Esophagus muscularis mucosa (tissue), 4 donors: ENCODE data around the gene HRCT1. TPM values are rescaled to one million over a fixed set of nuclear protein-coding genes. Genes with fewer than 3 reads are reported as not detected.
"Not testable (repeated sequence)": the region's sequence is repeated elsewhere in the genome, so short reads cannot be mapped to it uniquely, and the experiment has no call there.

Source experiments
- DNase-seq: peaks from one replicate; pipeline ENCODE4 v3.0.0-alpha.2; 2017; ENCODE audit errors: extremely low spot score
- H3K27ac ChIP-seq, 4 donors: fragments of 200-600 bp; sonication (generic); replicated peaks in 1 of 4; 1 replicate in 3 of 4; 2 replicates in 1 of 4; pipeline ENCODE4 v1.5.1; 2016 to 2019; ENCODE audit warnings: mild to moderate bottlenecking in 1 of 4
- H3K27me3 ChIP-seq, 4 donors: fragments of 200-600 bp; sonication (generic); one replicate each; pipeline versions ENCODE4 v1.5.1 to v1.6.0; 2016 to 2019
- H3K36me3 ChIP-seq, 4 donors: fragments of 200-600 bp; sonication (generic); one replicate each; pipeline ENCODE4 v1.5.1; 2016 to 2019
- H3K4me1 ChIP-seq, 4 donors: fragments of 200-600 bp; sonication (generic); one replicate each; pipeline ENCODE4 v1.5.1; 2016 to 2019
- H3K4me3 ChIP-seq, 4 donors: fragments of 200-600 bp; sonication (generic); 1 replicate in 2 of 4; 2 replicates in 2 of 4; pipeline ENCODE4 v1.5.1; 2016 to 2019; ENCODE audit warnings: mild to moderate bottlenecking in 4 of 4, moderate library complexity in 1 of 4
- H3K9me3 ChIP-seq, 4 donors: fragments of 200-600 bp; sonication (generic); 1 replicate in 3 of 4; 2 replicates in 1 of 4; pipeline ENCODE4 v1.5.1; 2016 to 2019
- CTCF ChIP-seq, 3 experiments: fragments of 200-600 bp in 2 of 3; fragments of 450-650 bp in 1 of 3; sonication (generic) in 2 of 3; IDR thresholded peaks; one replicate each; pipeline ENCODE4 v1.5.1; 2017 to 2019; ENCODE audit warnings: antibody characterized with exemption in 3 of 3, mild to moderate bottlenecking in 2 of 3, moderate library complexity in 1 of 3
- EP300 ChIP-seq: sonication (generic); formaldehyde crosslinking; IDR thresholded peaks from one replicate; pipeline ENCODE4 v1.6.1; 2017; ENCODE audit warnings: antibody characterized with exemption
- POLR2A ChIP-seq: fragments of 450-650 bp; IDR thresholded peaks from one replicate; pipeline ENCODE4 v1.6.1; 2017; ENCODE audit warnings: antibody characterized with exemption, moderate library complexity, mild to moderate bottlenecking, low read depth
- POLR2AphosphoS5 ChIP-seq, 2 donors: sonication (generic); formaldehyde crosslinking; IDR thresholded peaks; one replicate each; pipeline ENCODE4 v1.6.1; 2017; ENCODE audit warnings: antibody characterized with exemption in 2 of 2
- WGBS: methylation state at CpG from one replicate; pipeline ENCODE4 v1.1.5; 2018; 5-methylcytosine and 5-hydroxymethylcytosine counted together
- intact Hi-C: fragments of 100-400 bp; cut with DNase I; formaldehyde crosslinking; loops from one replicate; pipeline ENCODE4 v1.15.1; 2023
- total RNA-seq, 4 donors: library from RNA; depleted of rRNA; stranded (reverse); fragments of >200 nt; gene quantifications; one replicate each; pipeline versions ENCODE4 v1.1.0 to v1.2.1, GENCODE V29; 2016

Gene HRCT1
- total RNA-seq, 4 donors from 2014 or later: 3.7 to 53.0 (median 15.6) TPM

DNA sequence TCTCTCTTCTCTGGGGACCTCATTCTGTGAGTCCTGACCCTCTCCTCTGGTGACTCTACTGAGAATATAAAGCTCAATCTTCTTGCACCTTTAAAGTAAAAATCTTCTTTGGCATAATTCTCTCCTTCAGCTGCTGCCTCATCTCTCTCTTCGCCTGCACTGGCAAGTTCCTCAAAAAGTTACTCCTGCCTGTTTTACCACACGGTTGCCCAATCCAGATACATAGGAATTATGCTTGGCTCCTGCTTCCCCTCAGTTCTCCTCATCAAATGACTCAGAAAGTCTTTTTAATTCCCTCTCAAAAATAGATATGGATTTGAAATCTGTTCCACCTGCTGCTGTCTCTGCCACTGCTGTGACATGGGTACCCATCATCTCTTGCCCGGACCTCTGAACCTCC, 14.4 kb upstream of the HRCT1 start:
- 91% methylated on average over 3 of the region's 3 CpGs for WGBS

DNA sequence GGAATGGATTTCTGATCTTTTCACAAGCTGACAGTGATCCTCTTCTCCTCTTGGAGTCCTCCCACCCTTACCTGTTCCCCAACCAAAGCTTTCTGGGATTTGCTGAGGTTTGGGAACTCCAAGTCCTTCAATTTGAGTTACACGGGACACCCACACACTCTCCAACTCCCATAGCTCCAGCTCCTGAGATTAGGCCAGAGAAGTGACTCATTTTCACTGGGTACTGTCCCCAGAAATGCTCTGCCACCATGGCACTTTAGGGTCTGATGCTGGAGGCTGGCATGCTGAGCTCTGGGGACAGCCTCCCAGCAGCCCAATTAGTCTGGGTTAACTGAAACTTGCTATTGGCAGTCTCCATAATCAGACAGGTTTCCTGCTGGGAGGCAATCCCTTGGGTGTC, 14.0 kb upstream of the HRCT1 start:
- Histone ChIP-seq H3K36me3 (no peaks in the 10 kb centered on the region), H3K9me3 (no peaks in the 10 kb centered on the region), H3K4me3 (no peak overlapping the region), H3K4me1 (no peaks in the 10 kb centered on the region), H3K27ac (no peak overlapping the region), H3K27me3 (no peaks in the 10 kb centered on the region)
- no peak for TF ChIP-seq POLR2AphosphoS5 (IDR thresholded peaks at IDR 0.05)
- TF ChIP-seq EP300: no peak
- no peak for TF ChIP-seq CTCF (IDR thresholded peaks at IDR 0.05)
- TF ChIP-seq POLR2A: no peak
- no peak for DNase-seq
- WGBS: 78% methylated on average over 1 of the region's 1 CpG
- intact Hi-C loops: no loop called here

More for the DNA sequence above, 14.4 kb upstream of the HRCT1 start:
- H3K36me3 ChIP-seq: no peaks in the 10 kb centered on the region
- intact Hi-C loops: no loop called here
- TF ChIP-seq CTCF (IDR thresholded peaks at IDR 0.05) (no peak), POLR2A (no peak), POLR2AphosphoS5 (IDR thresholded peaks at IDR 0.05) (no peak), EP300 (no peak)
- no peaks in the 10 kb centered on the region for H3K4me1 ChIP-seq
- H3K27ac ChIP-seq: no peak overlapping the region
- no peak overlapping the region for H3K4me3 ChIP-seq
- no peaks in the 10 kb centered on the region for H3K9me3 ChIP-seq
- DNase-seq: no peak
- no peaks in the 10 kb centered on the region for H3K27me3 ChIP-seq

DNA sequence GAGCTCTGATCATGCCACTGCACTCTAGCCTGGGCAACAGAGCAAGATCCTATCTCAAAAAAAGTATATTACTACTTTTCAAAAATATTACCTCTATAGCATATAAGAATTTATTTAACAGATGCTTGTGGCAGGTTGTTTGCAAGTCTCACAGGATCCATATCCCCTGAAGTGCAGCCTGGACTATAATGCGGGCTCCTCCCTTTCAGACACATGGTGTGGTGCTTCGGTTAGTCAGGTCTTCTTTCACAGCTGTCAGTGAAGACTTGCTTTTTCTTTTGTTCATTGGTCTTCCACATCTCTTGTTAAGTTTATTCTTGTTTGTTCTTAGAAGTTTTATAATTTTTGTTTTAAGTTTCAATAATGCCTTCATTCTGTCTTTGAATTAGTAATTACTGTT, 9.4 kb upstream of the HRCT1 start:
- intact Hi-C loops: no loop called here
- H3K36me3 ChIP-seq: no peaks in the 10 kb centered on the region
- no peak overlapping the region for H3K27ac ChIP-seq
- 87% methylated on average over 2 of the region's 2 CpGs for WGBS
- H3K9me3 ChIP-seq: no peaks in the 10 kb centered on the region
- H3K4me3 ChIP-seq: no peak overlapping the region
- no peak for DNase-seq
- TF ChIP-seq EP300: no peak
- no peak for TF ChIP-seq POLR2A
- no peak for TF ChIP-seq CTCF (IDR thresholded peaks at IDR 0.05)
- no peak for TF ChIP-seq POLR2AphosphoS5 (IDR thresholded peaks at IDR 0.05)
- no peaks in the 10 kb centered on the region for H3K4me1 ChIP-seq
- H3K27me3 ChIP-seq: no peaks in the 10 kb centered on the region

DNA sequence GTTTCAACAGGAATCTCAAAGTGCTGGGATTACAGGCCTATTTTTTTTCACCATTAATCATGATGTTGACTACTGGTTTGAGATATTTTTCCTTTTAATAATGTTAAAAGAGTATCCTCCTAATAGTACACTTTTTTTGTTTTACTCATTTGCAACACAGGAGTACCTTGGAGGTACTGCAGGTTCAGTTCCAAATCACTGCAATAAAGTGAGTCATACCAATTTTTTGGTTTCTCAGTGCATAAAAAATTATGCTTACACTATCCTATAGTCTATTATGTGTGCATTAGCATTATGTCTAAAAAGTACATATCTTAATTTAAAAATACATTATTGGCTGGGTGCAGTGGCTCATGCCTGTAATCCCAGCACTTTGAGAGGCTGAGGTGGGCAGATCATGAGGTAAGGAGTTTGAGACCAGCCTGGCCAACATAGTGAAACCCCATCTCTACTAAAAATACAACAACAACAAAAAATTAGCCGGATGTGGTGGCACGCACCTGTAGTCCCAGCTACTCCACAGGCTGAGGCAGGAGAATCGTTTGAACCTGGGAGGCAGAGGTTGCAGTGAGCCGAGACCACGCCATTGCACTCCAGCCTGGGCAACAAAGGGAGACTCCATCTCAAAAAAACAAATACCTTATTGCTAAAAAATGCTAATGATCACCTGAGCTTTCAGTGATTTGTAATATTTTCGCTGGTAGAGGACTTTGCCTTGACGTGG, 8.5 kb upstream of the HRCT1 start:
- H3K27ac ChIP-seq, DNase-seq, H3K4me1 ChIP-seq, H3K36me3 ChIP-seq, H3K4me3 ChIP-seq, H3K9me3 ChIP-seq, intact Hi-C loops, H3K27me3 ChIP-seq: not testable (repeated sequence)
- 90% methylated on average over 7 of the region's 7 CpGs for WGBS

- no peaks in the 10 kb centered on the region for H3K36me3 ChIP-seq
- H3K27ac ChIP-seq: no peak overlapping the region
- intact Hi-C loops: no loop called here
- no peaks in the 10 kb centered on the region for H3K27me3 ChIP-seq
- no peak overlapping the region for H3K4me3 ChIP-seq
- TF ChIP-seq POLR2AphosphoS5 (IDR thresholded peaks at IDR 0.05) (no peak), EP300 (no peak), POLR2A (no peak), CTCF (IDR thresholded peaks at IDR 0.05) (no peak)
- no peaks in the 10 kb centered on the region for H3K9me3 ChIP-seq
- peaks cover 3 to 8% (median 3%) of the 10 kb centered on the region in 4 donors for H3K4me1 ChIP-seq
- no peak for DNase-seq
Observed at GRCh38 chr9:35898337-35898736, 7.7 kb upstream of the HRCT1 start.
